GM21447 (cell line): ENCODE data around the gene XCL2.
"Not testable (repeated sequence)": the region's sequence is repeated elsewhere in the genome, so short reads cannot be mapped to it uniquely, and the experiment has no call there.

Source experiments
- ATAC-seq: cut with Tn5 transposase; IDR thresholded peaks from one replicate; pipeline ENCODE4 v1.9.1; 2021; ENCODE audit not compliant: unreplicated experiment

Gene XCL2

DNA sequence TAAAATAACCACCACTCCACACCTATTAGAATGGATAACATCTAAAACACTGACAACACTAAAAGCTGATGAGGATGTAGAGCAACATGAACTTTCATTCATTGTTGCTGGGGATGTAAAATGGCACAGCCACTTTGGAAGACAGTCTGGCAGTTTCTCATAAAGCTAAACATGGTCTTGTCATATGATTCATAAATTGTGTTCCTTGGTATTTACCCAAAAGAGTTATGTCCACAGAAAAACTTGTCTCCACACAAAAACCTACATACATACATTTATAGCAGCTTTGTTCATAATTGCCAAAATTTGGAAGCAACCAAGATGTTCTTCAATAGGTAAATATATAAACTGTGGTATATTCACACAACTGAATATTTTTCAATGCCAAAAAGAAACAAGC lies 16.6 kb upstream of the XCL2 start:
- no peak for ATAC-seq

- no peak for ATAC-seq
Observed at GRCh38 chr1:168556647-168557046, 12.8 kb upstream of the XCL2 start.

- no peak for ATAC-seq
Observed at GRCh38 chr1:168555508-168556046, 11.8 kb upstream of the XCL2 start.

- no peak for ATAC-seq
Observed at GRCh38 chr1:168554603-168555483, 11.0 kb upstream of the XCL2 start.

DNA sequence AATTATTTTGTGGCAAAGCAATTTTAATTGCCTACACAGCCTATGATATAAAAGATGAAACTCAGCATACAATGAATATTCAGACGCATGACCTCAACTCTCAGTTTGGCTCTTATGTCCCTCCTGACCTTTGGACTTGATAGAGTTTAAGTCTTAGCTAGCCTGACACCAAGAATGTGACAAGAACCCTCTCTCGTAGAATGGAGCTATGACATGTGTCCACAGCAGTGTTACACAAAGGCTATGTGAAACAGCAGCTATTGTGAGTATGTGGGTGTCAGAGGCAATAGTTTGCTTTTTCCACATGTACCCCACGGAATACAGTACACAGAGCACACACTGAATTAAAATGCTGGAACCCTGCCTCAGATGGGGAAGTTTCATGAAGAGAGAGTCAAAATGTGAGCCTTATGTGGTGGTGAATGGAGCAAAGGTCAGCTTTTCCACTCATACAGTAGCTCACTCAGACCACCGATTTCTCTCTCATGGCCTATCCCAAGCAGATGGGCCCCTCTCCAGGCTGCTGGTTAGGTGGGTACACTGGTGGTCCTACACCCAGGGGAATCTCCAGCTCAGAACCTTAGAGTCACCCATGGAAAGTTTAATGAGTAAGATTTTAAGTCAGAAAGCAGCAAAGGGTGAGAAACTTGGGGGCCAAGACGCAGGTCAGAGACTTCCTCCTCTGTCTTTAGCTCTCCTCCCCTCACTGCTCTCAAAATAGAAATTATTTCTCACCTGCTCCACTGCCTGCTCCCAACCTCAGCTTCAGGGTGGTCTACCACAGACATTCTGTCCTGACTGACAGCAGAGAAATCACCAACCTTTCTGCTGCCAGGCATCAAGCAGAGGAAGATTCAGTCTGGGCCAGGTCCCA lies 10.1 kb upstream of the XCL2 start:
- ATAC-seq: no peak

DNA sequence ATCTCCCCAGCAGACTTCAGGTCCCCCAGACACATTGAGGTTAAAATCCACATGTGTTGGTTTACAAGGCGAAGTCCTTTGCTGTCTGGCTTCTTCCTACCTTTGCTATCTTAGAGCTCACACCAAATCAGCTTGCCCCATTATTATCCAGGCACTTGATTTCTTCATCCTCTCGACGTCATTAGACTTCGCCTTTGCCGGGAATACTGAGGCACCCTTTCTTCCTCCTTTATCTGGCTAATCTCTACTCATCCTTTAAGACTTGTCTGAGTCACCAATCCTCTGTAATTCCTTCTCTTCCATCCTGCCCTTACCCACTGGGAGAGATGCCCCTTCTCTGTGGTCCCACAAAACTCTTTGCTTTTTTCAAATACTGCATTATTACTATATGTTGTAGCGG lies 9.2 kb upstream of the XCL2 start:
- ATAC-seq: no peak

DNA sequence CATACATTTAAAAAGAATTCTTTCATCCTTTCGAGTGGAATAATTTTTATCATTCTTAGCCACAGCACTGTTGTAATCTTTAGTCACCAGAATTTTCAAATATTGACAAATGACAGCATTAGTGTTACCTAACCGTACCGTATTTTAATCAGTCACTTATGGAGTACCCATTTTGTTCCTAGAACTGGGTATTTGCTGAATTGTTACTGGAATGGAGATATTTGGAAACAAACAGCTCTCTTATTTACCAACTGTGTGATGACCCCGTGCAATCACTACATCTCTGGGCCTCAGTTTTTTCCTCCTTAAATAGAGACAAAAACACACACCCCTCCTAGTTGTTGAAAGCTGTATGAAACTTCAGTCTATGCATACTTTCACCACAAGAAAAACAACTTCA lies 7.9 kb upstream of the XCL2 start:
- ATAC-seq: no peak

- no peak for ATAC-seq
Observed at GRCh38 chr1:168550971-168551370, 7.2 kb upstream of the XCL2 start.

- not testable (repeated sequence) for ATAC-seq
Observed at GRCh38 chr1:168546553-168546895, 2.7 kb upstream of the XCL2 start.

DNA sequence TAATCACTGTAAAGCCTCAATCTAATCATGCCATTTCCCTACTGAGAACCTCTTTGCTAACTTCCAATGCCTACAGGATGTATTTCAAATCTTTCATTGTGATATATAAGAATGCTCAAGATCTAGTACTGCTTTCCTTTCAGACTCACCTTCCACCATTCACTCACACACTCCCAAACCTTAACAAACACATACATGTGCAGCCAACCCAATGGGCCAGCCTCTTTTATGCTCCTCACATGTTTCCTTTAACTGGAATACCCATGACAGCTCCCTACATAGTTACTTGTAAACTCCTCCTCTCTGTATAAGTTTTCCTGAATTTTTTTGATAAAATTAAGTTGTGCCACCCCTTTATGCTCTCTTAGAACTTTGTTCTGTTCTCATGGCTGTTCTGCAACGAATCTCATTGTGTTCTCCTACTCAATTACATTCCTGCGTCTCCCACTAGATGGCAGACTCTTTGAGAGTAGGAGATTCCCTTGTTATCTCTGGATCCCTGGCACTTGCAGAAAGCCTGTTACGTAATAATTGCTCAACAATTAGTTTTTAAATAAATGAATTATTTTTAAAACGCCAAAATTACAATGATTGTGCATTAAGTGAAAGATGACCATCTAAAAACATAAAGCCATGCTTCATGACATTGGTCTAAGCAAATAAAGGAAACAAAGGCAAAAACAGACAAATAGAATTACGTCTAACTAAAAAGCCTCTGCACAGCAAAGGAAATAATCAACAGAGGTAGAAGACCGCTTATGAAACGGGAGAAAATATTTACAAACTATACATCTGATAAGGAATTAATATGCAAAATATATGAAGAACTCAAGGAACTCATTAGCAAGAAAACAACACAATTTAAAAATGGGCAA lies 2.1 kb upstream of the XCL2 start:
- ATAC-seq: not testable (repeated sequence)

DNA sequence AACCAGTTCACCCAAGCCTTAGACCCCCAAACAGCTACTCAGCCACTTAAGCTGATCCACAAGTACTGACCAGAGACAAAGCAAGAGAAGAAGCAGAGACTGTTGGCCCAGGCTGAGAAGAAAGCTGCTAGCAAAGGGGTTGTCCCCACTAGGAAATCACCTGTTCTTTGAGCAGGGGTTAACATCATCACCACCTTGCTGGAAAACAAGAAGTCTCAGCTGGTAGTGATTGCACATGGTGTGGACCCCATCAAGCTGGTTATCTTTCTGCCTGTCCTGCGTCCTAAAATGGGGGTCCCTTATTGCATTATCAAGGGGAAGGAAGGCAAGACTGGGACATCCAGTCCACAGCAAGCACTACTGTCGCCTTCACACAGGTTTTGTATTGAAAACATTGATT lies 819 bp downstream of the XCL2 start:
- not testable (repeated sequence) for ATAC-seq

DNA sequence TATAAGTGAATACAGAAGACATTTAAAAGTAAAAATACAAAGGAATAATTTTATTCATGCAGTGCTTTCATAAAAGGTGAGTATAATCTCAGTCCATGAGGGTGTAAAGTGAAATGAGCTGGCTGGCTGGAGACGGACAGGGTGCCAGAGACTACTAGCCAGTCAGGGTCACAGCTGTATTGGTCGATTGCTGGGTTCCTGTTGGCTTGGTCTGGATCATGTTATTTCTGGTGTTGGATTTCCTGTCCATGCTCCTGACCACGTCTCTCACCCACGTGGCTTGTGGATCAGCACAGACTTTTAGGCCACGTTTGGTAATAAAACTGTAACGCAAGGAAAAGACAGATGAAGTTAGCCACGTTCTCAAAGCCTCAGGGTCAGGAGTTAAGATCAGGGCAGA lies 3.0 kb downstream of the XCL2 start:
- not testable (repeated sequence) for ATAC-seq

DNA sequence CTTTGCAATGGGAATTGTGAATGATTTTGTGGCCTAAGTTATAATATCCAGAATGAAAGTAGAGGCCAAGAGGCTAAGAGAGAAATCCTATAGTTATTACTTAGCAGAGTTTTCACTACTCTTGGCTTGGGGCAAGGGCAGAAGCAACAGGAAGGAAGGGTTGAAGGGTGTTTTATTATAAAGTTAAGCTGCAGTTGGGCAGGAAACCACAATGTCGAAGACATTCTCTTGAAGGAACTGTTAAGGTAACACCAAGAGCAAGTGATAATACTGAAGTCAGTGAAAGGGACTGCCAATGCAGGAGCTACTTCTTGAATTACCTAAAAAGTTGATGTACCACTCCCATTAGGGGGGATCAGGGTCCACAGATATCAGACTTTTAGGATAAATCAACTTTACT lies 8.3 kb downstream of the XCL2 start:
- ATAC-seq: peak; percentile 89

DNA sequence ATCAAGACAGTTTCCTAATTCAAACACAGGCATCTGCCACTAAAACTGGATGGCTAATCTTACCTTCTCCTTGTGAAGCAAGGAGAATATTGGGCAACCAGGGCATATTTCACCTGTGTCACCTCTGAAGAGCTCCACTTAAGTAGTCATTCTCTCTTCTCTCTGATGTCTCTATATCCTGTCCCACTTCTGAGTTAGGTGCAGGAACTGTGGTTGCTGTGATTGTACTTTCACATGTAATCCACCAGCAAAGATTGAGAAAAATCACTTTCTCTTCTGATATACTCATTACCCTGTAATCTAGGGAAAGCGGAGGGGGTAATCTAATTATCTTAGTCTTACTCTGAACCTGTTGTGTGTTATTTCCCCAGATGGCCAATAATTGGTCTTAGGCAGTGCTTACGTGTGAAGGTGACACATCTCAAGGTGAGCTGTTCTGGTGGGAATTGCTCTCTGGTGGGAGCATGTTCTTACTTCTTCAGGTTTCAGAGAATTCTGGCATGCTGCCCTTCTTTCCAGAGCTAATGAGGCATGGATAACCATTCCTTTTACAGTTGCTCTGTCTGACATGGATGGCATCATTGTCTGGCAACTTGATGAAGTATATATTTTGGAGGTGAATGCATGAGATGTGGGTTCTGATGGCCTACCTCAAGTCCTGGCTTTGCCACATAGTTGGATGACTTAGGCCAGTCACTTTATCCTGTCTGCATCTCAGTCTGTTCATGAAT lies 12.0 kb downstream of the XCL2 start:
- ATAC-seq: no peak

DNA sequence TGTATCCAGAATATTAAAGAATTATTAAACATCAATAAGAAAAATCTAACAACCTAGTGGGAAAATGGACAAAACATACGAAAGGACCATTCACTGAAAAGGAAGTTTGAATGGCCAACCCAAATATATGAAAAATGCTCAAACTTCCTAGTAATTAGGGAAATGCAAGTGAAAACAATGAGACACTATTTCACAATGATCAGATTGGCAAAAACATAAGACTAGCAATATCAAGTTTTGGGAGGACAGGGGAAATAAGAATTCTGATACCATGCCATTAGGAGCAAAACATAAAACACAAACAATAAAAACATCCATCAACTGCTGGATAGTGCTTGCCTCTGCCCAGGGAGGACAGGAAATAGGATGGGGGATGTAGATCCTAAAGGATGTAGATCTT lies 14.3 kb downstream of the XCL2 start:
- no peak for ATAC-seq

GRCh38 chr1:168521401-168522000 lies 22.3 kb downstream of the XCL2 start:
- ATAC-seq: no peak

DNA sequence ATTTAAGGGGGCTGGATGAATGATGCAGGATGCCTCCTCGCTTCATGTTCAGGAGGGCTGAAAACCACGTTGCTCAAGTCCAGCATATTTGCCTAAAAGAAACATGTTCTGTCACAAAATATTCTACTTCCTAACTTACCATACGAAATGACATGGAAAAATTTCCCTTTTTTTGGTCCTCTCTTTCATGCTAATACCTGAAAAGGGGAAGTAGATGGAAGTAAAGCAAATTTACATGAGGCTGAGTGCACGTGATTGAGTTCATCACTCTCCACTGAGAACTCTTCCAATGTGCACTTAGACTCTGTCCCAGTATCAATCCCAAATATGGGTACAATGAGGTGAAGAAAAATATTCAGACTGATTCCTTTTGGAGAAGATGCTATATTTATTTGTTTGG lies 23.0 kb downstream of the XCL2 start:
- ATAC-seq: no peak

DNA sequence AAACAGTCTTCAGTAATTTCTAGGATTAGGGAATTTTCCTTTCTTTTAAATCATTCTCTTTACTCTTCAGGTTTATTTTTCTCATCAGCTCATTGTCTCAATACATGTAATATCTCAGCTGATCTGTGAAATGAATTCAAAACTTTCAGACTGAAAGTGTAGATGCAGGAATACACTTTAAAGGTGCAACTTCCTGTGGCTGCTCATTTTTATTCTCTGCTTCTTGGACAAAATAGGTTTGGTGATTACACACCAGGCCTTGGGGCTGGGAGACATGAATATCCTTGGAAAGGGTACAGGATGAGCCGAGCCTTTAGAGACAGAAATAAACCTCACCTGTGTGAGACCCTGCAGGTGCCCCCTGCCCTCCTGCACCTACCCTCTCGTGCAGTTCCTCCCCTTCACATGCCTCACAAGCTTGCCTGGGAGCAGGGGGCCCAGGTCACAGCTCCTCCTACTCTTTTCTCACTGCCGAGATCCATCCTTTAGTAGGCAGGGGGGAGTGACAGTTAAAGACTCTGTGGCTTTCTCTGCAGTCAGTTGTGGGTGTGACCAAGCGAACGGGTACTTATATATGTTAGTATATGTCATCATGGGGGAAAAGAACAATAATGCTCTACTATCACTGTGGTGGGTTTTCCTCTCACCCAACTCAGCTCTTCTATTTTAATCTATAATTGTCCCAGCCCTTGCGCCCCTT lies 23.6 kb downstream of the XCL2 start:
- ATAC-seq: no peak

DNA sequence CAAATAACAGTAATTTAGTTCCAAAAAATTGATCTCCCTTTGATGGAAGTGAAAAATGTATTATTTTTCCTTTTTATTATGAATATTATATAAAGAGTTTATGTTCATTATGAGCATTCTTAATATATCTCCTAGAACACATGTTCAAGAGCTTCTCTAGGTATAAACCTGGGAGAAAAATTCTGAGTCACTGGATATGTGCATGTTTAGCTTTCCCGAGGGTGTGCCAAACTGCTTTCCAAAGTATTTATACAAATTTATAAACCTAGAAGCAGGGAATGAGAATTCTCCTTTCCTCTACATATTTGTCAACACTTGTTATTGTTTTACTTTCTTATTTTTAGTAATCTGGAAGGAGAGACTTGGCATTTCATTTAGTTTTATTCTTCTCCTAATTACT lies 25.0 kb downstream of the XCL2 start:
- ATAC-seq: no peak
